DOHH2 (cell line): Measurements from ENCODE around the gene PMPCA.

Experiments used
- H3F3A ChIP-seq: fragments of 200-600 bp; sonication (generic), shearing (Covaris generic); 2 replicates; pipeline ENCODE4 v1.6.0; 2016; ENCODE audit warnings: antibody characterized with exemption, mild to moderate bottlenecking; ENCODE audit not compliant: control insufficient read depth, insufficient read depth
- H3K27ac ChIP-seq: fragments of 200-600 bp; sonication (generic); 2 replicates; pipeline ENCODE4 v1.5.1; 2014; ENCODE audit warnings: low read depth, mild to moderate bottlenecking, low read length, moderate library complexity
- H3K27me3 ChIP-seq: fragments of 200-600 bp; sonication (generic); 2 replicates; pipeline ENCODE4 v1.6.1; 2014; ENCODE audit warnings: mild to moderate bottlenecking, low read length, mixed read lengths; ENCODE audit not compliant: control insufficient read depth
- H3K36me3 ChIP-seq: fragments of 200-600 bp; sonication (generic); 2 replicates; pipeline ENCODE4 v1.6.1; 2014; ENCODE audit warnings: mild to moderate bottlenecking, low read length, moderate library complexity, mixed read lengths; ENCODE audit not compliant: control insufficient read depth
- H3K4me1 ChIP-seq: fragments of 200-600 bp; sonication (generic); 2 replicates; pipeline ENCODE4 v1.6.1; 2014; ENCODE audit warnings: mild to moderate bottlenecking, low read length, mixed read lengths; ENCODE audit not compliant: control insufficient read depth
- H3K4me2 ChIP-seq: fragments of 200-600 bp; sonication (generic); 2 replicates; pipeline ENCODE4 v1.6.0; 2014; ENCODE audit warnings: mild to moderate bottlenecking, low read length, moderate library complexity
- H3K4me3 ChIP-seq: fragments of 200-600 bp; sonication (generic); 2 replicates; pipeline ENCODE4 v1.5.1; 2014; ENCODE audit warnings: mild to moderate bottlenecking, low read length, mixed read lengths
- H3K79me2 ChIP-seq: fragments of 200-600 bp; sonication (generic); 2 replicates; pipeline ENCODE4 v1.6.1; 2014; ENCODE audit warnings: mild to moderate bottlenecking, low read length, mixed read lengths; ENCODE audit not compliant: control insufficient read depth
- H3K9me2 ChIP-seq: fragments of 200-600 bp; sonication (generic); replicated peaks from 2 replicates; pipeline ENCODE4 v1.6.1; 2014; ENCODE audit warnings: mild to moderate bottlenecking, low read length, mixed read lengths; ENCODE audit not compliant: control insufficient read depth
- H3K9me3 ChIP-seq: fragments of 200-600 bp; sonication (generic); 2 replicates; pipeline ENCODE4 v1.6.1; 2014; ENCODE audit warnings: antibody characterized with exemption, low read length, mixed read lengths; ENCODE audit not compliant: control insufficient read depth, insufficient read depth
- H4K20me1 ChIP-seq: fragments of 200-600 bp; sonication (generic); 2 replicates; pipeline ENCODE4 v1.6.0; 2014; ENCODE audit warnings: low read depth, mild to moderate bottlenecking, antibody characterized with exemption, low read length, moderate library complexity; ENCODE audit not compliant: control insufficient read depth, insufficient read depth
- CTCF ChIP-seq: fragments of 200-600 bp; sonication (generic); IDR thresholded peaks from one replicate; pipeline ENCODE4 v1.5.1; 2014; ENCODE audit warnings: antibody characterized with exemption, mild to moderate bottlenecking, low read depth, low read length; ENCODE audit not compliant: poor library complexity, severe bottlenecking
- EZH2phosphoT487 ChIP-seq: fragments of 200-600 bp; sonication (generic); IDR thresholded peaks from 2 replicates; pipeline ENCODE4 v1.6.1; 2017; ENCODE audit warnings: borderline replicate concordance, mild to moderate bottlenecking, antibody characterized with exemption, low read length, moderate library complexity, mixed read lengths

PMPCA gene

GRCh38 chr9:136460772-136461325 lies 50.4 kb downstream of the PMPCA start:
- Histone ChIP-seq H3F3A (no peaks in the 10 kb centered on the region), H3K4me3 (no peak overlapping the region), H3K9me2 (no peaks in the 10 kb centered on the region), H4K20me1 (no peaks in the 10 kb centered on the region; the same call in none of the 2 replicates), H3K9me3 (no peaks in the 10 kb centered on the region), H3K36me3 (peaks cover 82% of the 10 kb centered on the region), H3K4me2 (no peak overlapping the region), H3K4me1 (no peaks in the 10 kb centered on the region), H3K27me3 (no peaks in the 10 kb centered on the region), H3K79me2 (no peaks in the 10 kb centered on the region), H3K27ac (no peak overlapping the region)
- no peak for TF ChIP-seq EZH2phosphoT487
- TF ChIP-seq CTCF = no peak

- Histone ChIP-seq H4K20me1 (no peaks in the 10 kb centered on the region; the same call in none of the 2 replicates), H3K4me2 (no peak overlapping the region), H3K27me3 (no peaks in the 10 kb centered on the region), H3K4me1 (no peaks in the 10 kb centered on the region), H3K79me2 (no peaks in the 10 kb centered on the region), H3K36me3 (peaks cover 84% of the 10 kb centered on the region), H3K9me3 (no peaks in the 10 kb centered on the region), H3K27ac (no peak overlapping the region), H3F3A (no peaks in the 10 kb centered on the region), H3K4me3 (no peak overlapping the region), H3K9me2 (no peaks in the 10 kb centered on the region)
- TF ChIP-seq EZH2phosphoT487 (no peak), CTCF (no peak)
These were observed 52.2 kb downstream of the PMPCA start for GRCh38 chr9:136462664-136463063.

- Histone ChIP-seq H3K27me3 (no peaks in the 10 kb centered on the region), H3K9me3 (no peaks in the 10 kb centered on the region), H3K4me1 (no peaks in the 10 kb centered on the region), H3K79me2 (no peaks in the 10 kb centered on the region), H3F3A (no peaks in the 10 kb centered on the region), H3K4me2 (no peak overlapping the region), H3K27ac (no peak overlapping the region), H3K9me2 (no peaks in the 10 kb centered on the region), H4K20me1 (no peaks in the 10 kb centered on the region; the same call in none of the 2 replicates), H3K36me3 (peaks cover 89% of the 10 kb centered on the region), H3K4me3 (no peak overlapping the region)
- TF ChIP-seq EZH2phosphoT487 = no peak
- no peak for TF ChIP-seq CTCF
These were observed 53.1 kb downstream of the PMPCA start for GRCh38 chr9:136463578-136463977.
